ENCODE data around the gene SCYL1. TPM values are rescaled to one million over a fixed set of nuclear protein-coding genes. Genes with fewer than 3 reads are reported as not detected.

The SCYL1 gene
- total RNA-seq, 2 donors from 2014 or later = 62.9 to 67.4 TPM

DNA sequence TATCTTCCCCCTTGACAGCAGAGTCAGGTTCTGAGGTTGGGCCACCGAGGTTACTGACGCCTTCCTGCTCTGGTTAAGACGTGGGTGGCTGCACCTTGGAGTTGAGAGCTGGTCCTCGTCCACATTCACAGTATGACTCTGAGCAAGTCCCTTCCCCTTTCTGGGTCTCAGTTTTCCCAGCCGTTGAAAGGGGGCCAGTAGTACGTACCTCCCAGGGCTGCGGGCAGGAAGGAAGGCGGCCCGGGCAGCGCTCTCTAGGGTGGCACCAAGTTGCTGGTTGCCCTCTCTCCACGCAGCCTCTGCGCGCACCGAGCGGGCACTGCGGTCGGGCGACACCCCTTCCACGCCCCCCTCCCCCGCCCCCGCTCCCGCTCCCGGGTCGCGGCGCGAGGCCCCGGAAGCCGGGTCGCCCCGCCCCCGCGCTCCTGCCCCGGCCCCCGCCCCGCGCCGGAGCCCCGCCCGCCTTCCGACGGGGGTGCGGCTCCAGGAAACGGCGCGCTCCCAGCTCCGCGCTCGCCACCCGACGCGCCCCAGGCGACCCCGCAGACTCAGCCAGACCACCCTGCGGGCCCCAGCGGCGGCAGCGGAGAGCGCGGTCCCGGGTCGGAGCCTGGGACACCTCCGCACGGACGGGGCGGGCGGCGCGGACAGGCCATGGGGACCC lies 50.8 kb downstream of the SCYL1 start, which contains the start of gene EHBP1L1:
EHBP1L1 (plus strand) TSS at position 486 of the 664 bp plus-strand sequence. CDS start 250 bp downstream, outside the sequence.
- H3K36me3 Mint-ChIP-seq (ENCODE audit: low read depth) = peaks cover 4% of the 10 kb centered on the region
- TF ChIP-seq, protein P1, sequence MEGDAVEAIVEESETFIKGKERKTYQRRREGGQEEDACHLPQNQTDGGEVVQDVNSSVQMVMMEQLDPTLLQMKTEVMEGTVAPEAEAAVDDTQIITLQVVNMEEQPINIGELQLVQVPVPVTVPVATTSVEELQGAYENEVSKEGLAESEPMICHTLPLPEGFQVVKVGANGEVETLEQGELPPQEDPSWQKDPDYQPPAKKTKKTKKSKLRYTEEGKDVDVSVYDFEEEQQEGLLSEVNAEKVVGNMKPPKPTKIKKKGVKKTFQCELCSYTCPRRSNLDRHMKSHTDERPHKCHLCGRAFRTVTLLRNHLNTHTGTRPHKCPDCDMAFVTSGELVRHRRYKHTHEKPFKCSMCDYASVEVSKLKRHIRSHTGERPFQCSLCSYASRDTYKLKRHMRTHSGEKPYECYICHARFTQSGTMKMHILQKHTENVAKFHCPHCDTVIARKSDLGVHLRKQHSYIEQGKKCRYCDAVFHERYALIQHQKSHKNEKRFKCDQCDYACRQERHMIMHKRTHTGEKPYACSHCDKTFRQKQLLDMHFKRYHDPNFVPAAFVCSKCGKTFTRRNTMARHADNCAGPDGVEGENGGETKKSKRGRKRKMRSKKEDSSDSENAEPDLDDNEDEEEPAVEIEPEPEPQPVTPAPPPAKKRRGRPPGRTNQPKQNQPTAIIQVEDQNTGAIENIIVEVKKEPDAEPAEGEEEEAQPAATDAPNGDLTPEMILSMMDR (conservative IDR thresholded peaks at IDR 0.05) = no peak
- peak within 1 kb of the TSS; percentile 97 for H3K4me3 Mint-ChIP-seq
- no peak within 1 kb of the TSS for H3K9ac ChIP-seq (ENCODE audit: extremely low read depth, low read length, poor library complexity, severe bottlenecking)
- peaks cover 10% of the 10 kb centered on the region for H3K4me1 ChIP-seq (ENCODE audit: control insufficient read depth, insufficient read depth, low read length)
- no peak within 1 kb of the TSS for H3K27ac ChIP-seq (ENCODE audit: low read depth, low read length)
- H3K36me3 ChIP-seq (ENCODE audit: control insufficient read depth, insufficient read depth, low read length) = no peaks in the 10 kb centered on the region
- 6 to 8% methylated on average over 5 to 53 of the region's 69 CpGs for WGBS, 2 experiments (ENCODE audit: insufficient coverage in 1 of 2, insufficient read length in 1 of 2)
- H3K9me3 ChIP-seq (ENCODE audit: control insufficient read depth, low read length) = no peaks in the 10 kb centered on the region
- peak within 1 kb of the TSS; percentile 74 for H3K4me3 ChIP-seq (ENCODE audit: low read length)
- no peaks in the 10 kb centered on the region for H3K9me3 Mint-ChIP-seq
- H3K27me3 Mint-ChIP-seq (ENCODE audit: insufficient read depth) = peaks cover 57% of the 10 kb centered on the region
- H3K4me1 Mint-ChIP-seq = peaks cover 30% of the 10 kb centered on the region
- H3K27ac Mint-ChIP-seq = no peak within 1 kb of the TSS
- DNase-seq = peak; percentile 73
- H3K27me3 ChIP-seq (ENCODE audit: control insufficient read depth, insufficient read depth, low read length, poor library complexity, severe bottlenecking) = peaks cover 25% of the 10 kb centered on the region

DNA sequence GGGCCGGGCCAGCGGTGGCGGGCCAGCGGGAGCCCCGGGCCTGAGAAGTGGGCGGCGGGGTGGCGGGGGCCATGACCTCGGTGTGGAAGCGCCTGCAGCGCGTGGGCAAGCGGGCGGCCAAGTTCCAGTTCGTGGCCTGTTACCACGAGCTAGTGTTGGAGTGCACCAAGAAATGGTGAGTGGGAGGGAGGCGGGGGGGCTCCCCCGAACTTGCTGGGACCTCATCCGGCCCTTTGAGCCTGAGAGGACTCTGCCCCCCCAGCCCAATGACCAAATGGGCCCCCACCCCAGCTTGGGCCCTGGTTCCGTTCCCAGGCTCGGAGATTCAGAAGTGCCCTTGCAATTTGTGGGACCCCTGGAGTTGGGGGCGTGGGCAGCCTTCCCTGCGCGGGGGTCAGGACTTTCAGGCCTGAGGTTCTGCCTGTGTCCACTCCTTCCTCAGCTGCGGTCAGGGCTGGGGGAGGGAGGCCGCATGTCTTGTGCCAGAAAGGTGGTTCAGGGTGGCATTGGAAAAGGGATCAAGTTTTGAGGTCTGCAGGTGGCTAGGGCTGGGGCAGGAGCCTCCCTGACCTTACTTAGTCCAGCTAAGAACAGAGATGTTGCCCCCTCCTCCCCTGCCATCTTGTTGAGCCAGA lies 51.5 kb downstream of the SCYL1 start:
- peak overlapping the region; percentile 35 for H3K4me3 ChIP-seq (ENCODE audit: low read length)
- no peak for DNase-seq
- H3K36me3 ChIP-seq (ENCODE audit: control insufficient read depth, insufficient read depth, low read length) = no peaks in the 10 kb centered on the region
- Mint-ChIP-seq H3K4me1 (peaks cover 27% of the 10 kb centered on the region), H3K9me3 (no peaks in the 10 kb centered on the region), H3K4me3 (peak overlapping the region; percentile 97), H3K27me3 (ENCODE audit: insufficient read depth) (peaks cover 62% of the 10 kb centered on the region), H3K36me3 (ENCODE audit: low read depth) (peaks cover 4% of the 10 kb centered on the region), H3K27ac (no peak overlapping the region)
- TF ChIP-seq, protein P1 (conservative IDR thresholded peaks at IDR 0.05) = no peak
- no peaks in the 10 kb centered on the region for H3K9me3 ChIP-seq (ENCODE audit: control insufficient read depth, low read length)
- H3K4me1 ChIP-seq (ENCODE audit: control insufficient read depth, insufficient read depth, low read length) = peaks cover 5% of the 10 kb centered on the region
- H3K27ac ChIP-seq (ENCODE audit: low read depth, low read length) = no peak overlapping the region
- 47 to 49% methylated on average over 17 to 26 of the region's 26 CpGs for WGBS, 2 experiments (ENCODE audit: insufficient coverage in 1 of 2, insufficient read length in 1 of 2)
- no peak overlapping the region for H3K9ac ChIP-seq (ENCODE audit: extremely low read depth, low read length, poor library complexity, severe bottlenecking)
- H3K27me3 ChIP-seq (ENCODE audit: control insufficient read depth, insufficient read depth, low read length, poor library complexity, severe bottlenecking) = peaks cover 25% of the 10 kb centered on the region

DNA sequence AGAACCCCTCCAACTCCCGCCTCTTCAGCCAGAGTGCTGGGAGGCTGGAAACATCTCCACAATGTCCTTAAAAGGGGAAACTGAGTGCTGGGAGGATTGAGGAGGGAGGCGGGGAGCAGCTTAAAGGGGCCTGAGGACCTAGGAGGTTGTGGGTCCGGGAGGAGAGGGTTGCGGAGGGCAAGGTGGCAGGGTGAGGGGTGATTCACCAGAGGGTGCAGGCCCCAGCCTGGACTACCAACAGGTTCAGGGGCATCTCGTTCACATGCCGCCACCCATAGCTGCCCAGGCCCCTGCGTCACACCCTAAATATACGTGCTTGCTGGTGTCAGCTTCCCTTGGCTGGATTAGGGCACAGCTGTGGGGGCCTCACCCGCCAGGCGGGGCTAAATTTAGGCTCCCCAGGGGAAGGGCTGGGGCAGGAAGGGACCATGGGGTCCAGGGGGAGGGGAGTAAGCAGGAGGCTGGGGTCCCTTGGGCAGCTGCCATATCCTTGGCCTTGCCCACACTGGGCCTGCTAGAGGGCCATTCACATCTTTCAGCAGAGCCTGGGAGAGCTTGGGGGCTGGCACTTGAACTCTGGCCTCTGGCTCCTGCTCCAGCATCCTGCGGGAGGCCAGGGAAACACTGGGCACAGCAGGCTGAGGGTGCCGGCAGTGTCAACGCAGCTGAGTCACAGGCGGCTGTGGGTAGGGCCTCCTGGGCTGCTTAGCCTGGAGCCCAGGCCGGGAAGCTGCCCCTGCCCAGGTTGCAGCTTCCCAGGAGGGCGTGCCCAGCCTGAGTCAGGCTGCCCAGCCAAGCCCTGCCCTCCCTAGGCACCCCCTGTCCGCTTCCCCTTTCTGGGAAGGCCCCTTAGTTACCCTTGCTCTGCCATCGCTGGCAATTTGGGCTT lies 52.2 kb downstream of the SCYL1 start:
- Histone ChIP-seq H3K27ac (ENCODE audit: low read depth, low read length) (no peak overlapping the region), H3K9ac (ENCODE audit: extremely low read depth, low read length, poor library complexity, severe bottlenecking) (no peak overlapping the region)
- H3K4me3 Mint-ChIP-seq = peak overlapping the region; percentile 97

More for the DNA sequence above, 52.2 kb downstream of the SCYL1 start:
- H3K4me1 Mint-ChIP-seq = peaks cover 20% of the 10 kb centered on the region
- H3K4me3 ChIP-seq (ENCODE audit: low read length) = no peak overlapping the region
- WGBS, 2 experiments (ENCODE audit: insufficient coverage in 1 of 2, insufficient read length in 1 of 2) = 85 to 97% methylated on average over 5 to 18 of the region's 18 CpGs
- peaks cover 31% of the 10 kb centered on the region for H3K27me3 ChIP-seq (ENCODE audit: control insufficient read depth, insufficient read depth, low read length, poor library complexity, severe bottlenecking)
- DNase-seq = no peak
- peaks cover 68% of the 10 kb centered on the region for H3K27me3 Mint-ChIP-seq (ENCODE audit: insufficient read depth)
- H3K36me3 Mint-ChIP-seq (ENCODE audit: low read depth) = peaks cover 4% of the 10 kb centered on the region
- TF ChIP-seq, protein P1 (conservative IDR thresholded peaks at IDR 0.05) = no peak
- H3K9me3 ChIP-seq (ENCODE audit: control insufficient read depth, low read length) = no peaks in the 10 kb centered on the region
- no peak overlapping the region for H3K27ac Mint-ChIP-seq
- H3K9me3 Mint-ChIP-seq = no peaks in the 10 kb centered on the region
- H3K4me1 ChIP-seq (ENCODE audit: control insufficient read depth, insufficient read depth, low read length) = peaks cover 2% of the 10 kb centered on the region
- H3K36me3 ChIP-seq (ENCODE audit: control insufficient read depth, insufficient read depth, low read length) = no peaks in the 10 kb centered on the region
